ENCODE data around the gene CUL5.

Gene CUL5

GRCh38 chr11:108008656-108009496, at the start of gene CUL5:
TSS of gene CUL5 (plus strand) at chr11:108008898. CDS start at chr11:108009349, 451 bp downstream.
- peak; percentile 91 for DNase-seq

- DNase-seq: no peak
These were observed 47.2 kb upstream of the CUL5 start for GRCh38 chr11:107961480-107961879.

DNA sequence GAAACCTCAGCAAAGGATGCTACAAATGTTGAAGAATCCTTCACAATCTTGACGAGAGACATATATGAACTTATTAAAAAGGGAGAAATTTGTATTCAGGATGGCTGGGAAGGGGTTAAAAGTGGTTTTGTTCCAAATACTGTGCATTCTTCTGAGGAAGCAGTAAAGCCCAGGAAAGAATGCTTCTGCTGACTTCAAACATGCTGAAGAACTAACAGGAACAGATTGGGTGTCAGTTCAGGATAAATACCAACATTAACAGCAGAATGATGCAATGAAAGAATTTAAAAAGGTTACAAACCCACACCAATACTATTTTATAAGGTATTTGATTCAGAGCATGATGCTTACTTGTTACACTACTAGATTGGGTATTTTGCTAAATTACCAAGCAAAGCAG, 46.5 kb upstream of the CUL5 start:
- DNase-seq: peak; percentile 2

DNA sequence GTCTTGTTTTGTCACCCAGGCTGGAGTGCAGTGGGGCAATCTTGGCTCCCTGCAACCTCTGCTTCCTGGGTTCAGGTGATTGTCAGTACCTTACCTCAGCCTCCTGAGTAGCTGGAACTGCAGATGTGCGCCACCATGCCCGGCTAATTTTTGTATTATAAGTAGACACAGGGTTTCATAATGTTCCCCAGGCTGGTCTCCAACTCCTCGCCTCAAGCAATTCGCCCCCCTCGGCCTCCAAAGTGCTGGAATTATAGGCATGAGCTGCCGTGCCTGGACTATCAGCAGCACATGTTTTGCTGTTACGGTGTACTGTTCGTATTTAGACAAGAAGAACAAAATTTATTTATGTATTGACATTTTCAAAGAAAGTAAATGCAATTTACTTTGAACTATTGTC, 45.6 kb upstream of the CUL5 start:
- no peak for DNase-seq

DNA sequence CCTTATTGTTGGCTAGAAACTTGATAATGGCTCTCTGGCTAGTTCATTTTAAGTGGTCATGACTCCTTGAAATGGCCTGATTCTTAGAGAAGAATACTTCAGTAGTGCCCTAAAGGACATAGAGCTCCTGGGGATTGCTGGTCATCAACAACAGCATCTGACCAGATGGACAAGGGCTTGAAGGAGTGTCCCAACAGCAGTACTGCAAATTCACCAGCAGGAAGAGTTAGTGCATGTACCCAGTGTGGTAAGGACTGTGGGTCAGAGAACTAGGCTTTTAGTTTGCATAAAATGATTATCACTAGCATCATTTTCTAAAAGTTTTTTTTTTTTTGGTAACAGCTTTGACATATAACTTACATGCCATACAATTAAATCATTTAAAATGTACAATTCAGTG, 39.5 kb upstream of the CUL5 start:
- DNase-seq: no peak

DNA sequence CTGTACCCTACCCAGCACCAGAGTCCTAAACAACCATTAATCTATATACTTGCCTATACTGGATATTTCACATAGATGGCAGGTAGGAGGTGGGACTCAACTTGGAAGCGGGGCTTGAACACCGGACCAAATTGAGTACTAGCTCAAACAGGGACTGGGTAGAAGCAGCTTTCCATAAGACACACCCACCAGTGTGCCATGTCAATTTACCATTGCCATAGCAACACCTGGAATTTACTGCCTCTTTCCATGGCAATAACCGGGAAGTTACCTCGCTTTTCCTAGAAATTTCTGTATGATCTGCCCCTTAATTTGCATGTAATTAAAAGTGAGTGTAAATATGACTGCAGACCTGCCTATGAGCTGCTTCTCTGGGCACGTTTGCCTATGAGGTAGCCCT, 38.6 kb upstream of the CUL5 start:
- DNase-seq: no peak

DNA sequence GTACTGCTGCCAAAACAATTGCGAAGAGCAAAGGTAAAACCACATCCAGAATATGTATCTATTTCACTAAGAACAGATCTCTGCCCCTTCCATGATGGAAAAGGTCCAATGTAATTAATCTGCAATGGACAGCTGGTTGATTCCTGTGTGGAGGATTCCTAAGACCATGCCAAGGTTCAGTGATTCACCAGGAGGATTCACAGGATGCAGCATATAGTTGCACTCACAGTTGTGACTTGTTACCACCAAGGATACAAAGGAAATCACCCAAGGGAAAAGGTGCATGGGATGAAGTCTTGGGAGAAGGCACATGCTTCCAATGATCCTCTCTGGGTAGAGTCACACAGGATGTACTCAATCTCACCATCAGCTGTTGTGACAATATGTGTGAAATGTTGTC, 35.1 kb upstream of the CUL5 start:
- DNase-seq: no peak

GRCh38 chr11:107988397-107989158, 20.1 kb upstream of the CUL5 start:
- DNase-seq: no peak

- no peak for DNase-seq
These were observed 16.8 kb upstream of the CUL5 start for GRCh38 chr11:107991868-107992414.

- no peak for DNase-seq
These were observed 12.5 kb upstream of the CUL5 start for GRCh38 chr11:107996006-107996776.

DNA sequence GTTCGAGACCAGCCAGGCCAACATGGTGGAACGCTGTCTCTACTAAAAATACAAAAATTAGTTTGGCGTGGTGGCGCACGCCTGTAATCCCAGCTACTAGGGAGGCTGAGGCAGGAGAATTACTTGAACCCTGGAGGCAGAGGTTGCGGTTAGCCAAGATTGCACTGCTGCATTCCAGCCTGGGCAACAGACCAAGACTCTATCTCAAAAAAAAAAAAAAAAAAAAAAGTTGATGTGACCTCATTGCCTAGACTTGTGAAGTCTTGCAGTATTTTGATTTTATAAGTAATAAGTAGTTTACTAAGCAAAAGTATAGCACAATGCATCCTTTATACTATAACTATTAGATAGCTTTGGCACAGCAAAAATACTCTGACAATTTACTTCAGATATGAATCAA, 9.9 kb upstream of the CUL5 start:
- peak; percentile 10 for DNase-seq

GRCh38 chr11:107999759-108000455, 8.8 kb upstream of the CUL5 start:
- peak; percentile 39 for DNase-seq

DNA sequence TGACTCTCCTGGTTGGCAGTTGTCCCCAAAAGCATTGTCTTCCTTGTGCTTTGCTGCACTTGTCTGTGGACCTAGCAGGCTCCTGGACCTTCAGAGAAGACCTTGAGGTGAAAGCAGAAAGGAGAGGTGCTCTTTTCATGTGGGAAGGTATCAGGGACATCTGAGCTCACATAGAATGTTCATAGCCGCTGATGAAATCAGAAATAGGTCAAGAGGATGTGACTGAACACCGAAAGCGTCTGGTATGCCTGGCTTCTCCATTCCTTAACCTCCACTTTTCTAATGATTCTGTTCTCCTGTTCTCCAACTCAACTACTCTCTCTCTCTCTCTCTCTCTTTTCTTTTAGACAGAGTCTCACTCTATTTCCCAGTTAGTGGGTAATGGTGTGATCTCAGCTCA, 6.2 kb upstream of the CUL5 start:
- DNase-seq: no peak

DNA sequence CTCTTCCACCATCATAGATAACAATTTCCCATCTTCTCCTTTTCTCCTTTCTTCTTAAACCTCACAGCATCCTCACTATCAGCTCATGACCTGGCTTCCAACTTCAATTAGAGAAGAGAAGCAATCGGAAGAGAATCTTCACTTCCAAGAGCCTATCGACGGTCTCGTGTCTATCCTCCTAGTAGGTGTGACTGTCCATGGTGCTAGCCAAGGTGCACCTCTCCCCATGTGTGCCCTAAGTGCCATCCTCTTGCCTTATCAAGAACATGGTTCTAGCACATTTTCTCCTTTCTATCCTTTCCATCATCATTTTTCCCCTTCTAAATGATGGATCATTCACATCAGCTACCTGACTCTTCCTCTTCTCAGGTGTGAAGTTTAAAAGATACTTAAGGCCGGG, 5.1 kb upstream of the CUL5 start:
- DNase-seq: no peak

- DNase-seq: no peak
These were observed 879 bp upstream of the CUL5 start for GRCh38 chr11:108007819-108008218.

GRCh38 chr11:108009497-108010370, 1.0 kb downstream of the CUL5 start:
- DNase-seq: peak; percentile 11

DNA sequence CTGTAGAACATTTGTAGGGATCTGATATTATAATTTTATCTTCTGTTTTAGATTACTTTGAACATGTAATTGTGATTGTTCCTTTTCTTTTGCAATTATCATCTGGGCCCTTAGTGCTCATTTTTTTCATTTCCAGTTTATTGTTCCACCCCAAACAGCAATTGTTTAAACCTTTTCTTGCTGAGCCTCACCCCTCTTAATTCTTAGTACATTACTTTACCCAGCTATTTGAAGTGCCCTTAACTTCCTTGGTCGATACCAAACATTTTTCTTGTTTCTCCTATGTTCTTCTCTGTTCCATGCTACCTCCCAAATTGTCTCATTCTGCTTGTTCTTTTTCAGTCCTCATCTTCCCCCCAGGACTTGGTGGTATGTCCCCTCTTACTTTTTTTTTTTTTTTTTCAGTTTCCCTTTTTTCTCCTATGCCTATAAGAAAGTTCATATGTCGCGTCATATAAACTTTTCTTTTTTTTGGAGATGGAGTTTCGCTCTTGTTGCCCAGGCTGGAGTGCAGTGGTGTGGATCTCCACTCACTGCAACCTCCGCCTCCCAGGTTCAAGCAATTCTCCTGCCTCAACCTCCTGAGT, 3.5 kb downstream of the CUL5 start:
- DNase-seq: no peak

DNA sequence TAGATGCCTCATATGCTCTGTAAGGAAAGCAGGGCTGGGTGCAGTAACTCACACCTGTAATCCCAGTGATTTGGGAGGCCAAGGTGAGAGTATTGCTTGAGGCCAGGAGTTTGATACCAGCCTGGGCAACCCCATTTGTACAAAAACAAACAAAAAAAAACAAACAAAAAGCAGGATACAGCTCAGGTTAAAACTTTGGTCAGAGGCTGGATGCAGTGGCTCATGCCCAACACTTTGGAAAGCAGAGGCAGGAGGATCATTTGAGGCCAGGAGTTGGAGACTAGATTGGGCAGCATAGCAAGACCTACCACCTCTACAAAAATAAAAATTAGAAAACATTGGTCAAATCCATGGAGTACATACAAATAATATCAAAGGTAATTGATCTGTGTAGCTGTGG, 7.9 kb downstream of the CUL5 start:
- no peak for DNase-seq

DNA sequence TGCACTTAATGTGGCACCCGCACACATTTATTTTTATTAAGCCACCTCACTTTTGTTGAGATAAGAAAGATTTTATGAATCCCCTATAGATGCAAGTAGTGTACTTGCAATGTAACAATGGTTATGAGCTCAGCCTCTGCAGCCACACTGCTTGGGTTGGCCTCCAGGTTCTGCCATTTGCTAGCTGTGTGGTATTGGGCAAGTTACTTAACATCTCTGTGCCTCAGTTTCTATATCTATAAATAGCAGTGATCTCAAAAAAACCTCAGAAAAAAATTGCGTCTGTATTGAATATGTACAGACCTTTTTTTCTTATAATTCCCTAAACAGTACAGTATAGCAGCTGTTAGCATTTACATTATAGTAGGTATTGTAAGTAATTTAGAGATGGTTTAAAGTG, 10.0 kb downstream of the CUL5 start:
- no peak for DNase-seq

DNA sequence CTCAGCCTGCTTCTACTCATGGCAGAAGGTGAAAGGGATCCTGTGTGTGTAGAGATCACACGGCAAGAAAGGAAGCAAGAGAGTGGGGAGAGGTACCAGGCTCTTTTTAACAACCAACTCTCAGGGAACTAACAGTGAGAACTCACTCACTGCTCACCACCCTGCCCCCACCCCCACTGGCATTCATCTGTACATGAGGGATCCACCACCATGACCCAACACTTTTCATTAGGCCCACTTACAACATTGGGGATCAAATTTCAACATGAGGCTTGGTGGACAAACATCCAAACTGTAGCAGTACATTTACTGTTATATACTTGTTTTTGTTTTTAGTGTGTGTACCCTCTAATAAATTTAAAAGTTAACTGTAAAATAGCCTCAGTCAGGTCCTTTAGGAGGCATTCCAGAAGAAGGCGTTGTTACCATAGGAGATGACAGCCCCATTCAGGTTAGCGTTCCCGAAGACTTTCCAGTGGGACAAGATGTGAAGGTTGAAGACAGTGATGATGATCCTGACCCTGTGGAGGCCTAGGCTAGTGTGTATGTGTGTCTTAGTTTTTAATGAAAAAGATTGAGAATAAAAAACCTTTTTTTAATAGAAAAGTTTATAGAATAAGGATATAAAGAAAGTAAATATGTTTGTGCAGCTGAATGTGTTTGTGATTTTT, 11.3 kb downstream of the CUL5 start:
- DNase-seq: peak; percentile 21

Data from fibroblast of upper back skin (primary cell).